NCI-H146 (cell line): ENCODE results near the gene ZNF189.
A peak's percentile ranks its signal among the peaks of the same experiment; 100 is the strongest.

Experiments
- DNase-seq: peaks from one replicate; lab custom pipeline; 2025; lab: John Stamatoyannopoulos, UW

ZNF189 gene

DNA sequence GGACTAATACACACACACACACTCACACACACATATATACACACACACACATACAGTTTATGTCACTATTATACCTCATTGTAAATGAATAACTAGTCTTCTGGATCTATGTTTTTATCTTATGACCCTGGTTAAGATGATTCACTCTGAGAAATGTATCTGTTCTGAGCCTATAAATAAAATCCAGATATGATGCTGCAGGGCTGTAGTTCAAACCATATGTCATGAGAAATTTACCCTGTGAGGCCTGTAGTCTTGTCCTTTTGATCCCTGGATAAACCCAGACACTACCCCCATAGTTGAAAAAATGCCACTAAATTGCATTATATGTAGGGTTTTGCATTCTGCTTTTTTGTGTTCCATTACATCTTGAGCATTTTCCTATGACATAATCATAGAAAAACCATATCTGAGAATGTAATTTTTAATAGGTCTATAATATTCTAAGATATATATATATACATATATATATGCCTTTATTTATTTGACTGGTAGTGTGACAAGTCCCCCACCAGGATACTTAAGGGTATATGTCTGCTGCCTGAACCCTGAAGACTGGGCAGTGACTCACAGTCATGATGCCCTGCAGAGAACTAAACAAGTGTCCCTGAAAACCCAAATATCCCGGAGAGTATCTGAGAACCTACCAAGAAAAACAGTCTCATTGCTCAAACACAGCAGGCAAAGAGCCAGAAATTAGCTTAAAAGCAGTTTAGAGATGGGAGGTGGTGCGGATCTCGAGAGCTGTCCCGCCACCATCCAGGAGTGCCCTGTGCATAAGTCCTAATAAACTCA lies 55.3 kb downstream of the ZNF189 start:
- no peak for DNase-seq

DNA sequence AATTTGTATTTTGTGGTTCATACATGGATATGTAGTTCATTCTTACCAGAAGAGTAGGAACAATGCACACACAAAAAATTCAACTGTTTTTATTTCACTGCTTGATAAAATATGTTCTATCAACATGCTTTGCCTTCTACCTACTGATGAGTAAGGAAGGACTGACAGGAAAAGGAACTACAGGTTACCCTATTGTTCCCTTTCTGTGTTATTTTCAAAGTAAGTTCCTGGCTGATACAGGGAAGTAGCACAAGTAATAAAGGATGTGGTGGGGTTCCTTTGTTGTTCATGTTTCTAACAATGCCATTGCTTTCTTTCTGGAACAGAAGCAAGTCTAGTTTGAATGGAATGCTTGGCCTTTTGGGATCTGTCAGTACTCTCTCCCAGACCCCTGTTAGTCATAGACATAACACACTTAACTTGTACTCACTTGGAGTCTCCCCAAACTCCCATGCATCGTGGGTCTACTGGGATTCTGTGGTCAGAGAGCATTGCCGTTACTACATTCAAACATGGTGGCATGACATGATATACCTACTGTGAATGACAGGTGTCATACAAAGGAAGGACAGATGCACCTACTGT lies 57.1 kb downstream of the ZNF189 start:
- no peak for DNase-seq

DNA sequence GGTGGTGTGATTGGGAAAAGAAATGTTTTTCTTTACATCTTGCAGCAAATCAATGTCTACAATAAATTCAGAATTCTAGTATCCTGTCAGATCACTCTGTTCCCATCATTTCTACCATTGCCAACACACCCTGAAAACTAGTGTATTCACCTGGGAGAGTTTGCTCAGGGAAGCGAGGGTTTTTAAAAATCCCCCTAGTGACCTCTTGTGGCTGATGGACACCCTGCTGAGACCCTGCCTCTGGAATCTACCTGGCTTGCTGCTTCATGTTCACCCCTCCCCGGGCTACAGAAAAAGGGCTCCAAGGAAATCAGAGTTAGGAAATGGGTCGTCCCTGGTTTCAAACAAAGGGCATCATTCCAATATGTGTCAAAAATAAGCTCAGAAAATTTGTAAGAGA lies 58.4 kb downstream of the ZNF189 start:
- peak; percentile 27 for DNase-seq

DNA sequence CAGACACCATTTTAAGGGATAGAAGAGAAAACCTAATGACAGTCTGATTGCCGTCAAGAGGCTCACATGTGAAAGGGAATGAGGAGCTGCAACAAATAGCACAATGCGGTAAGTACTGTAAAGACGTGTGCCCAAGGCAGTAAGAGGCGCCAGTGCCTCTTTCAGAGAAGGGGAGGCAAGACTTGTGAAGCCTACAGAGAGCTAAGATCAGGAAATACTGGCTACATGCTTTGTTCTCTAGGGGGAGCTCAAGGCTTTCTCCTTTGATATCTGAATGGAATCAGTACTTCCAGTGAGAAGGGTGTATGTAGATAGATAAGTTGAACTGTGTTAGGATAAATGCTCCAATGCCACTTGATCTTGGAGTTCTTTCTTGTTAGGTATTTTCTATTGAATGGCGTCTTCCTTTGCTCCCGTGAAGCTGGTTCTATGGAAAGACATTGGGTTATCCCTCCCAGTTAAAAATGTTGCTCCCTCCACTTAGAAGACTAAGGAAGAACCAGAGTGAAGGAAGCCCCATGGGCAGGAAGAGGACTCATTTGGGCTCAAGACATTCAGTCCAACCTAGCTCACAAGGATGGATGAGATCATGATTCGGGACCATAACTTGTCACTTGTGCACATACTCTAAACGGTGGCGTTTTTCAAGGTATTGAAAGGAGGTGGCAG lies 60.4 kb downstream of the ZNF189 start:
- peak; percentile 66 for DNase-seq
